Parathyroid adenoma (tissue), 2 donors: ENCODE results near the gene TBC1D23.

ENCODE experiments used
- H2AFZ ChIP-seq: fragments of 300-600 bp; sonication (generic); one replicate; pipeline ENCODE4 v1.7.0; 2017; ENCODE audit warnings: antibody characterized with exemption, mild to moderate bottlenecking
- H3K27ac ChIP-seq: fragments of 300-600 bp; sonication (generic); one replicate; pipeline ENCODE4 v1.7.0; 2017
- H3K27me3 ChIP-seq: fragments of 300-600 bp; sonication (generic); one replicate; pipeline ENCODE4 v1.7.0; 2017; ENCODE audit warnings: low read length; ENCODE audit not compliant: control insufficient read depth, insufficient read depth
- H3K36me3 ChIP-seq: fragments of 300-600 bp; sonication (generic); one replicate; pipeline ENCODE4 v1.7.0; 2017; ENCODE audit warnings: low read length; ENCODE audit not compliant: control insufficient read depth, insufficient read depth
- H3K4me1 ChIP-seq: fragments of 300-600 bp; sonication (generic); one replicate; pipeline ENCODE4 v1.7.0; 2017; ENCODE audit warnings: control low read depth
- H3K4me2 ChIP-seq: fragments of 300-600 bp; sonication (generic); one replicate; pipeline ENCODE4 v1.7.0; 2017; ENCODE audit warnings: low read length
- H3K4me3 ChIP-seq: fragments of 300-600 bp; sonication (generic); one replicate; pipeline ENCODE4 v1.7.0; 2017; ENCODE audit warnings: low read depth, low read length
- H3K79me2 ChIP-seq: fragments of 300-600 bp; sonication (generic); one replicate; pipeline ENCODE4 v1.7.0; 2017; ENCODE audit warnings: control low read depth
- H3K9ac ChIP-seq: fragments of 300-600 bp; sonication (generic); one replicate; pipeline ENCODE4 v1.7.0; 2017; ENCODE audit warnings: mild to moderate bottlenecking
- H3K9me3 ChIP-seq: fragments of 300-600 bp; sonication (generic); one replicate; pipeline ENCODE4 v1.7.0; 2017; ENCODE audit warnings: low read length; ENCODE audit not compliant: control insufficient read depth
- TF ChIP-seq, protein P1 (sequence below): fragments of 300-600 bp; sonication (generic); IDR thresholded peaks from one replicate; pipeline ENCODE4 v1.7.0; 2017; ENCODE audit warnings: antibody characterized with exemption, mild to moderate bottlenecking
- donor health status: primary hyperparathyroidism.

TBC1D23 gene

DNA sequence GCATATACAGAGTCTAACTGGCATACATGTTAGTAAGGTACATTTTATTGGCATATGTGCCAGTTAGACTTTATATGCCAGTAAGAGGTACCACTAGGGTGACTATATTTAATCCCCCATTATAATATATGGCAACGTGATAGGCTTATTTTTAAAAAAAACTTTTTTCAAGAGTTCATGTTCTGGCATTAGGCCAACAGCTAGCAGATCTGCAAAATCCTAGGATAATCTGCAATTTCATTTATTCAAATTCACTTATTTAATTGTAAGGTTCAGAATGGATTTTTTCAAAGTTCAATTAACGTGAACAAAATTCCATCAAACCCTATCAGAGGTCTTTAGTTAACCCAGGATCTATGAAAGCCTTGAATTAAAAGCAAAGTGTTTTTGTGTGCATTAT, 105.6 kb downstream of the TBC1D23 start:
- H3K4me1 ChIP-seq: no peaks in the 10 kb centered on the region
- H3K36me3 ChIP-seq: no peaks in the 10 kb centered on the region

DNA sequence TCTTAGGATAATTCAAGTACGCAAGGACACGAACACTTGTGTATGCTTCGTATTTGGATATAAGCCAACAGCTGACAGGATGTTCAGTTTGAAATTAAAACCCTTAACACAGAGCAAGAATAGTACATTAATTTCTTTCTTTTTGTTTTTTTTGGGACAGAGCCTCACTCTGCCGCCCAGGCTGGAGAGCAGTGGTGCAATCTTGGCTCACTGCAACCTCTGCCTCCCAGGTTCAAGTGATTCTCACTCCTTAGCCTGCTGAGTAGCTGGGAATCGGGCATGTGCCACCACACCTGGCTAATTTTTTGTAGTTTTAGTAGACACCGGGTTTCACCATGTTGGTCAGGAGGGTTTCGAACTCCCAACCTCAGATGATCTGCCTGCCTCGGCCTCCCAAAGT, 107.6 kb downstream of the TBC1D23 start:
- no peaks in the 10 kb centered on the region for H3K4me1 ChIP-seq
- H3K9me3 ChIP-seq: no peaks in the 10 kb centered on the region
- H2AFZ ChIP-seq: no peak overlapping the region
- H3K4me2 ChIP-seq: no peak overlapping the region
- no peaks in the 10 kb centered on the region for H3K27me3 ChIP-seq
- no peak overlapping the region for H3K9ac ChIP-seq
- H3K79me2 ChIP-seq: no peaks in the 10 kb centered on the region
- H3K36me3 ChIP-seq: no peaks in the 10 kb centered on the region
- H3K4me3 ChIP-seq: no peak overlapping the region
- TF ChIP-seq, protein P1, sequence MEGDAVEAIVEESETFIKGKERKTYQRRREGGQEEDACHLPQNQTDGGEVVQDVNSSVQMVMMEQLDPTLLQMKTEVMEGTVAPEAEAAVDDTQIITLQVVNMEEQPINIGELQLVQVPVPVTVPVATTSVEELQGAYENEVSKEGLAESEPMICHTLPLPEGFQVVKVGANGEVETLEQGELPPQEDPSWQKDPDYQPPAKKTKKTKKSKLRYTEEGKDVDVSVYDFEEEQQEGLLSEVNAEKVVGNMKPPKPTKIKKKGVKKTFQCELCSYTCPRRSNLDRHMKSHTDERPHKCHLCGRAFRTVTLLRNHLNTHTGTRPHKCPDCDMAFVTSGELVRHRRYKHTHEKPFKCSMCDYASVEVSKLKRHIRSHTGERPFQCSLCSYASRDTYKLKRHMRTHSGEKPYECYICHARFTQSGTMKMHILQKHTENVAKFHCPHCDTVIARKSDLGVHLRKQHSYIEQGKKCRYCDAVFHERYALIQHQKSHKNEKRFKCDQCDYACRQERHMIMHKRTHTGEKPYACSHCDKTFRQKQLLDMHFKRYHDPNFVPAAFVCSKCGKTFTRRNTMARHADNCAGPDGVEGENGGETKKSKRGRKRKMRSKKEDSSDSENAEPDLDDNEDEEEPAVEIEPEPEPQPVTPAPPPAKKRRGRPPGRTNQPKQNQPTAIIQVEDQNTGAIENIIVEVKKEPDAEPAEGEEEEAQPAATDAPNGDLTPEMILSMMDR: no peak
- H3K27ac ChIP-seq: no peak overlapping the region

More for the DNA sequence above, 105.6 kb downstream of the TBC1D23 start:
- Histone ChIP-seq H3K27ac (no peak overlapping the region), H3K4me3 (no peak overlapping the region), H2AFZ (no peak overlapping the region), H3K9ac (no peak overlapping the region), H3K27me3 (no peaks in the 10 kb centered on the region), H3K79me2 (no peaks in the 10 kb centered on the region), H3K9me3 (no peaks in the 10 kb centered on the region), H3K4me2 (no peak overlapping the region)
- TF ChIP-seq, protein P1: no peak

DNA sequence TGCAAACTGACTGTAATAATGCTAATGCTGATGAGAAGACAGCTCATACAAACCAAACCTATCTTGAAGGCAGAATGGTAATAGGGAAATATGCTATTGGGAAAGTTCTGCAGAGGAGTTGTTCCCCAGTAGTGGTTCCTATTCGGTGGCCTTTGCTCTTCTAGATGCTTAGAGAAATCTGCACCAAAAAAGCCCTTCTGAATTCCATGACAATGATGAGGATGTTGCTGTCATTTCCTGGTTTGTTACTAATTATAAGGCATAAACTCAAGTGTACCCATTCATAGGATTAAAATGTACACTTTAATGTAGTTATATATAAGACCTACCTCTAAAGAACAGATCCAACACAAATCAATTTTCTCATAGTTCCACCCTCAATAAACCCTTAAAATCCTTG, 110.0 kb downstream of the TBC1D23 start:
- H3K4me1 ChIP-seq: no peaks in the 10 kb centered on the region
- no peaks in the 10 kb centered on the region for H3K9me3 ChIP-seq
- no peaks in the 10 kb centered on the region for H3K27me3 ChIP-seq
- no peak overlapping the region for H3K27ac ChIP-seq
- no peak overlapping the region for H3K9ac ChIP-seq
- no peak overlapping the region for H2AFZ ChIP-seq
- H3K36me3 ChIP-seq: no peaks in the 10 kb centered on the region
- TF ChIP-seq, protein P1: no peak
- no peaks in the 10 kb centered on the region for H3K79me2 ChIP-seq
- no peak overlapping the region for H3K4me3 ChIP-seq
- H3K4me2 ChIP-seq: no peak overlapping the region

- H3K27me3 ChIP-seq: no peaks in the 10 kb centered on the region
- H3K4me2 ChIP-seq: no peak overlapping the region
- H3K4me1 ChIP-seq: no peaks in the 10 kb centered on the region
- no peak overlapping the region for H3K4me3 ChIP-seq
- TF ChIP-seq, protein P1: no peak
- H3K9ac ChIP-seq: no peak overlapping the region
- no peak overlapping the region for H2AFZ ChIP-seq
- no peaks in the 10 kb centered on the region for H3K36me3 ChIP-seq
- H3K79me2 ChIP-seq: no peaks in the 10 kb centered on the region
- H3K27ac ChIP-seq: no peak overlapping the region
- no peaks in the 10 kb centered on the region for H3K9me3 ChIP-seq
These were observed 113.7 kb downstream of the TBC1D23 start for GRCh38 chr3:100374521-100374920.
